ENCODE measurements around the gene COG5.
"Not testable (repeated sequence)": the region's sequence is repeated elsewhere in the genome, so short reads cannot be mapped to it uniquely, and the experiment has no call there.

COG5 gene

DNA sequence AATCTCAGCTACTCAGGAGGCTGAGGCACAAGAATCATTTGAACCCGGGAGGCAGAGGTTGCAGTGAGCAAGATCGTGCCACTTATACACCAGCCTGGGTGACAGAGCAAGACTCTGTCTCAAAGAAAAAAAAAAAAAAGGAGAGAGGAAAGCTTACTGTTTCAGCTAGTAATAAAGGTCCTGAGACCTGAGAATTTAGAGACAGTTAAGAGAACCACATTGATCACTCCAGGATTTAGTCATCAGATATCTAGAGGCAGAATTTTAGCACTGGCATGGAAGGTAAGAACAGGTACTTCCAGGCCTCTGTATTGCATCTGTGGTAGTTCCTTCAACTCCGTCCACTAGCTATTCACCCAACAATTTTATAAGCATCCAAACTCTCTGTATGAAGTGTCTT, 7.8 kb downstream of the COG5 start:
- Histone ChIP-seq H3K4me1 (ENCODE audit: control insufficient read depth in 2 of 2, insufficient read depth in 2 of 2, low read length in 2 of 2) (peaks cover 1 to 3% of the 10 kb centered on the region in 2 donors), H3K4me3 (ENCODE audit: low read length in 2 of 2) (no peak overlapping the region), H3K9ac (ENCODE audit: low read depth in 1 of 2, low read length in 2 of 2) (no peak overlapping the region), H3K27ac (ENCODE audit: low read depth in 2 of 2, low read length in 2 of 2) (no peak overlapping the region), H3K27me3 (ENCODE audit: control insufficient read depth in 2 of 2, insufficient read depth in 2 of 2, low read length in 2 of 2) (no peaks in the 10 kb centered on the region), H3K9me3 (ENCODE audit: control insufficient read depth in 2 of 2, low read length in 2 of 2) (no peaks in the 10 kb centered on the region), H3K36me3 (ENCODE audit: control insufficient read depth in 2 of 2, insufficient read depth in 2 of 2, low read length in 2 of 2) (peaks cover 26 to 28% of the 10 kb centered on the region in 2 donors)

DNA sequence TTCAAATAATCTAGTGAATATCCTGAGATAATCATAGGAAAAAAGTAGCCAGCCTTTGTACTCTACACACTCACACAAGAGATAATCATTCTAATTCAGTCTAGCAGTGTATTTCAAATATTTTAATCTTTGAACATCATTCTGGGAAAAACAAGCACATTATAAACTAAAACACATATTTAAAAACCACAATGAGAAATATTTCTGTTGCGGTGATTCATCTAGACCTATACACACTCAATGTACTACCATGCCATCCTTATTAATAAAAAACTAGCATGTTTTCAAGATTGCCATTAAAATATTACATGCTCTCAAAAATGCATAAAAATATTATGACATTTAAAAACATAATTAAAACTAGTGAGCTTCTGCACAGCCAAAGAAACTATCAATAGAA, 11.8 kb downstream of the COG5 start:
- Histone ChIP-seq H3K9me3 (ENCODE audit: control insufficient read depth in 2 of 2, low read length in 2 of 2) (no peaks in the 10 kb centered on the region), H3K27me3 (ENCODE audit: control insufficient read depth in 2 of 2, insufficient read depth in 2 of 2, low read length in 2 of 2) (no peaks in the 10 kb centered on the region), H3K36me3 (ENCODE audit: control insufficient read depth in 2 of 2, insufficient read depth in 2 of 2, low read length in 2 of 2) (peaks cover 19 to 28% of the 10 kb centered on the region in 2 donors), H3K9ac (ENCODE audit: low read depth in 1 of 2, low read length in 2 of 2) (no peak overlapping the region), H3K4me1 (ENCODE audit: control insufficient read depth in 2 of 2, insufficient read depth in 2 of 2, low read length in 2 of 2) (no peaks in the 10 kb centered on the region), H3K27ac (ENCODE audit: low read depth in 2 of 2, low read length in 2 of 2) (no peak overlapping the region), H3K4me3 (ENCODE audit: low read length in 2 of 2) (no peak overlapping the region)

DNA sequence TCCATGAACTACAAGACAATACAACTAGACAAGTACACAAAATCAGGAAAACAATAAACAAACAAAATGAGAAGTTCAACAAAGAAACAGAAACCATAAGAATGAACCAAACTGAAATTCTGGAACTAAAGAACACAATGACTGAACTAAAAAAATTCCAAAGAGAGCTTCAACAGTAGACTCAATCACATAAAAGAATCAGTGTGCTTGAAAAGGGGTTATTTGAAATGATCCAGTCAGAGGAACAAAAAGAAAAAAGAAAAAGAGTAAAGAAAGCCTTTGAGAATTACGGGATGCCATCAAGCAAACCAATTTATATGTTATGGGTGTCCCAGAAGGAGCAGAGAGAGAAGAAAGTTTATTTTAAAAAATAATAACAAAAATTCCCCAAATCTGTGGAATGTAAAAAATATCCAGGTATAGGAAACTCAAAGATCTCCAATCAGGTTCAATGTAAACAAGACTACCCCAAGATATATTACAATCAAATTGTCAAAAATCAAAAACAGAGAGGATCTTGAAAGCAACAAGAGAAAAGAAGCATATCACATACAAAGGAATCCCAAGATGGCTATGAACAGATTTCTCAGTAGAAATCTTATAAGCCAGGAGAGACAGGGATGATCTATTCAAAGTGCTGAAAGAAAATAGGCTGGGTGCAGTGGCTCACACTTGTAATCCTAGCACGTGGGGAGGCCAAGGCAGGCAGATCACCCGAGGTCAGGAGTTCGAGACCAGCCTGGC, 18.7 kb downstream of the COG5 start:
- Histone ChIP-seq H3K36me3 (ENCODE audit: control insufficient read depth in 2 of 2, insufficient read depth in 2 of 2, low read length in 2 of 2) (peaks cover 16 to 27% of the 10 kb centered on the region in 2 donors), H3K9ac (ENCODE audit: low read depth in 1 of 2, low read length in 2 of 2) (no peak overlapping the region)

DNA sequence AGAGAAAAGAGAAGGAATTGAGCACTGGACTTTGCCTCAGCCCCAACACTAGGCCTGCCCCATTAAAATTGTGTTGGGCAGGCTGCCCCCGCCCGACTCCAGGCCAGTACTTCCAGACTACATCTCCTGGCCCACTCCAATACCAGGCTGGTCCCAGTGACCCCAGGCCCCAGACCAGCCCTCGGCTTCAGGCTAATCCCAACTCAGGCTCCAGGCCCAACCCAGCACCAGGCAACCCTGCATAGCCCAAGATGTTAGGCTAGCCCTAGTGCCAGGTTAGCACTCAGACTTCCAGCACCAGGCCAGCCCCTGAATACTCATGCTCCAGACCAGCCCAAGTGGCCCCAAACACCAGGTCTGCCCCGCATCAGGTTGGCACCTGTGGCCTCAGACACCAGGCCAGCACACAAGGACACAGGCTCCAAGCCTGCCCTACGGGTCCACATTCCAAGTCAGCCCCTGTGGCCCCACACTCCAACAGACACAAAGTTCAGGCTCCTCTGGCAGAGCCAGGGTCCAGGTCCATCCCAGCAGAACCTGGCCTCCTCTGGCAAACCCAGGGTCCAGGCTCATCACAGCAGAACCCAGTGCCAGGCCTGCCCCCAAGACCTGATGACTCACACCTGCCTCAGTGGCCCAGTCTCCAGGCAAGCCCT, 20.3 kb downstream of the COG5 start:
- no peak overlapping the region for H3K27ac ChIP-seq (ENCODE audit: low read depth in 2 of 2, low read length in 2 of 2)
- H3K4me1 ChIP-seq (ENCODE audit: control insufficient read depth in 2 of 2, insufficient read depth in 2 of 2, low read length in 2 of 2): no peaks in the 10 kb centered on the region
- H3K9ac ChIP-seq (ENCODE audit: low read depth in 1 of 2, low read length in 2 of 2): no peak overlapping the region

More for the DNA sequence above, 18.7 kb downstream of the COG5 start:
- peaks cover 0 to 3% of the 10 kb centered on the region in 2 donors for H3K9me3 ChIP-seq (ENCODE audit: control insufficient read depth in 2 of 2, low read length in 2 of 2)
- no peaks in the 10 kb centered on the region for H3K4me1 ChIP-seq (ENCODE audit: control insufficient read depth in 2 of 2, insufficient read depth in 2 of 2, low read length in 2 of 2)
- H3K4me3 ChIP-seq (ENCODE audit: low read length in 2 of 2): no peak overlapping the region
- no peak overlapping the region for H3K27ac ChIP-seq (ENCODE audit: low read depth in 2 of 2, low read length in 2 of 2)
- no peaks in the 10 kb centered on the region for H3K27me3 ChIP-seq (ENCODE audit: control insufficient read depth in 2 of 2, insufficient read depth in 2 of 2, low read length in 2 of 2)

DNA sequence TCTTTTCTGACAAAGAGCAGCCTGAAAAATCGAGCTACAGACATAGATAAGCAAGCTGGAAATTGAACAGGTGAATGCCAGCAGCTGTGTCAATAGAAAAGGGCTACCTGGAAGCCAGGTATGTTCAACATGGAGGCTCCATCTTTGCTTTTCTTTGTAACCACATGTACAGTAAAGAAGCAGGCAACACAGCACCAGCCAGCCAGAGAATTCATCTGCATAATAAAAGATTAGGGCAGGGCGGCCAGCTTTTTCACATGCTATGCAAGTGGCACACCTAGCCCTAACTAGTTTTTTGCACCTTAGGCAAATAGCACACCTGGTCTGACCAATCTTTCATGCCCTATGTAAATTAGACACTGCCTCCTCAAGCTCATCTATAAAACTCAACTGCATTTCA, 25.7 kb downstream of the COG5 start:
- no peak overlapping the region for H3K4me3 ChIP-seq (ENCODE audit: low read length in 2 of 2)
- H3K27me3 ChIP-seq (ENCODE audit: control insufficient read depth in 2 of 2, insufficient read depth in 2 of 2, low read length in 2 of 2): no peaks in the 10 kb centered on the region
- H3K27ac ChIP-seq (ENCODE audit: low read depth in 2 of 2, low read length in 2 of 2): no peak overlapping the region
- no peaks in the 10 kb centered on the region for H3K9me3 ChIP-seq (ENCODE audit: control insufficient read depth in 2 of 2, low read length in 2 of 2)
- H3K36me3 ChIP-seq (ENCODE audit: control insufficient read depth in 2 of 2, insufficient read depth in 2 of 2, low read length in 2 of 2): peaks cover 0 to 4% of the 10 kb centered on the region in 2 donors
- peaks cover 0 to 2% of the 10 kb centered on the region in 2 donors for H3K4me1 ChIP-seq (ENCODE audit: control insufficient read depth in 2 of 2, insufficient read depth in 2 of 2, low read length in 2 of 2)
- no peak overlapping the region for H3K9ac ChIP-seq (ENCODE audit: low read depth in 1 of 2, low read length in 2 of 2)

More for the DNA sequence above, 20.3 kb downstream of the COG5 start:
- Histone ChIP-seq H3K4me3 (ENCODE audit: low read length in 2 of 2) (no peak overlapping the region), H3K27me3 (ENCODE audit: control insufficient read depth in 2 of 2, insufficient read depth in 2 of 2, low read length in 2 of 2) (no peaks in the 10 kb centered on the region), H3K36me3 (ENCODE audit: control insufficient read depth in 2 of 2, insufficient read depth in 2 of 2, low read length in 2 of 2) (peaks cover 16 to 27% of the 10 kb centered on the region in 2 donors), H3K9me3 (ENCODE audit: control insufficient read depth in 2 of 2, low read length in 2 of 2) (peaks cover 0 to 3% of the 10 kb centered on the region in 2 donors)

DNA sequence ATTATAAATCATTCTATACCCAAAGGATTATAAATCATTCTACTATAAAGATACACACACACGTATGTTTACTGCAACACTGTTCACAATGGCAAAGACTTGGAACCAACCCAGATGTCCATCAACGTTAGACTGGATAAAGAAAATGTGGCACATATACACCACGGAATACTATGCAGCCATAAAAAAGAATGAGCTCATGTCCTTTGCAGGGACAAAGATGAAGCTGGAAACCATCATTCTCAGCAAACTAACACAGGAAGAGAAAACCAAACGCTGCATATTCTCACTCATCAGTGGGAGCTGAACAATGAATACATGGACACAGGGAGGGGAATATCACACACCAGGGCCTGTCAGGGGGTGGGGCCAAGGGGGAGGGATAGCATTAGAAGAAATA, 26.5 kb downstream of the COG5 start:
- H3K27me3 ChIP-seq (ENCODE audit: control insufficient read depth in 2 of 2, insufficient read depth in 2 of 2, low read length in 2 of 2); H3K9me3 ChIP-seq (ENCODE audit: control insufficient read depth in 2 of 2, low read length in 2 of 2); H3K9ac ChIP-seq (ENCODE audit: low read depth in 1 of 2, low read length in 2 of 2); H3K4me3 ChIP-seq (ENCODE audit: low read length in 2 of 2); H3K4me1 ChIP-seq (ENCODE audit: control insufficient read depth in 2 of 2, insufficient read depth in 2 of 2, low read length in 2 of 2); H3K36me3 ChIP-seq (ENCODE audit: control insufficient read depth in 2 of 2, insufficient read depth in 2 of 2, low read length in 2 of 2); H3K27ac ChIP-seq (ENCODE audit: low read depth in 2 of 2, low read length in 2 of 2): not testable (repeated sequence)

DNA sequence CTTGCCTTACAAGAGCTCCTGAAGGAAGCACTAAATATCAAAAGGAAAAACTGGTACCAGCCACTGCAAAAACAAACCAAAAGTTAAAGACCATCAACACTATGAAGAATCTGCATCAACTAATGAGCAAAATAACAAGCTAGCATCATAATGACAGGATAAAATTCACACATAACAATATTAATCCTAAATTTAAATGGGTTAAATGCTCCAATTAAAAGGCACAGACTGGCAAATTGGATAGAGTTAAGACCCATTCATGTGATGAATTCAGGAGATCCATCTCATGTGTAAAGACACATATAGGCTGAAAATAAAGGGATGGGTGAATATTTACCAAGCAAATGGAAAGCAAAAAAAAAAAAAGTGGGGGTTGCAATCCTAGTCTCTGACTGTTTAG, 29.6 kb downstream of the COG5 start:
- Histone ChIP-seq H3K9me3 (ENCODE audit: control insufficient read depth in 2 of 2, low read length in 2 of 2) (no peaks in the 10 kb centered on the region), H3K4me1 (ENCODE audit: control insufficient read depth in 2 of 2, insufficient read depth in 2 of 2, low read length in 2 of 2) (peaks cover 0 to 2% of the 10 kb centered on the region in 2 donors), H3K4me3 (ENCODE audit: low read length in 2 of 2) (no peak overlapping the region)

DNA sequence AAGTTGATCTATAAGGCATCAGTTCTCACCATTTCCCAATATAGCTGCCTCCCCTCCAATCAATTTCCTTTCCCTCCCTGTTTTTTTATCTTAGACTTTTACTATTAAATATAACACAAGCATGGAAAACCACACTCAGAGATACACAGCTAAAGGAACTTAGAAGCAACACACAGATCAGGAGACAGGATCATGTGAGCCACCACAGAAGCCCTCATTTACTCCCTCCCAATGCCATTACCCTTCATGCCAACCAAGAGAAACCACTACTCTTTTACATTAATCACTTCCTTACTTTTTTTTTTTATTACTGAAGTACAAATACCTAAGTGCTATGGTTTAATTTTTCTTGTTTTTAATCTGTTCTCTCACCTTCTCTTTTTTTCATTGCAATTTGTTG, 33.0 kb downstream of the COG5 start:
- H3K4me1 ChIP-seq (ENCODE audit: control insufficient read depth in 2 of 2, insufficient read depth in 2 of 2, low read length in 2 of 2): no peaks in the 10 kb centered on the region
- no peak overlapping the region for H3K9ac ChIP-seq (ENCODE audit: low read depth in 1 of 2, low read length in 2 of 2)
- no peak overlapping the region for H3K4me3 ChIP-seq (ENCODE audit: low read length in 2 of 2)
- no peaks in the 10 kb centered on the region for H3K9me3 ChIP-seq (ENCODE audit: control insufficient read depth in 2 of 2, low read length in 2 of 2)
- peaks cover 0 to 9% of the 10 kb centered on the region in 2 donors for H3K36me3 ChIP-seq (ENCODE audit: control insufficient read depth in 2 of 2, insufficient read depth in 2 of 2, low read length in 2 of 2)
- H3K27me3 ChIP-seq (ENCODE audit: control insufficient read depth in 2 of 2, insufficient read depth in 2 of 2, low read length in 2 of 2): no peaks in the 10 kb centered on the region
- no peak overlapping the region for H3K27ac ChIP-seq (ENCODE audit: low read depth in 2 of 2, low read length in 2 of 2)

More for the DNA sequence above, 29.6 kb downstream of the COG5 start:
- Histone ChIP-seq H3K27me3 (ENCODE audit: control insufficient read depth in 2 of 2, insufficient read depth in 2 of 2, low read length in 2 of 2) (no peaks in the 10 kb centered on the region), H3K36me3 (ENCODE audit: control insufficient read depth in 2 of 2, insufficient read depth in 2 of 2, low read length in 2 of 2) (peaks cover 0 to 4% of the 10 kb centered on the region in 2 donors), H3K27ac (ENCODE audit: low read depth in 2 of 2, low read length in 2 of 2) (no peak overlapping the region), H3K9ac (ENCODE audit: low read depth in 1 of 2, low read length in 2 of 2) (no peak overlapping the region)

DNA sequence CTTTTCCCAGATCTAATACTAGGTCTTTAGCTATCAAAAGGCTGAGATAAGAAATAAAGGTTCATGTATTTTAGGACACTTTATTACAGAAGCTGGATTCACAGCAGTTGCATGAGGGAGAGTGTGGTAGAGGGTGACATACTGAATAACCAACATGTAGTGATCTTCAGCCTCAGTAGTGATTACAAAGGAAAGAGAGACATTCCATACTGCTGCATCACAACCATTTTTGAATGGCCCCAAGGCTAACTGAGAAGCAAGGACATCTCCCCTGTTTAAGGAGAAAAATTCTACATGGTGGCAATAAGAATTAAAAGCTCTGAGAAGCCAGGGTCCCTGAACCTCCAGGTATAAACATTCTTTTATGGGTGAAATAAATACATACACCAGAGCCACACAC, 35.3 kb downstream of the COG5 start:
- Histone ChIP-seq H3K36me3 (ENCODE audit: control insufficient read depth in 2 of 2, insufficient read depth in 2 of 2, low read length in 2 of 2) (peaks cover 0 to 12% of the 10 kb centered on the region in 2 donors), H3K27me3 (ENCODE audit: control insufficient read depth in 2 of 2, insufficient read depth in 2 of 2, low read length in 2 of 2) (no peaks in the 10 kb centered on the region), H3K9me3 (ENCODE audit: control insufficient read depth in 2 of 2, low read length in 2 of 2) (no peaks in the 10 kb centered on the region), H3K4me3 (ENCODE audit: low read length in 2 of 2) (no peak overlapping the region), H3K27ac (ENCODE audit: low read depth in 2 of 2, low read length in 2 of 2) (no peak overlapping the region), H3K9ac (ENCODE audit: low read depth in 1 of 2, low read length in 2 of 2) (no peak overlapping the region), H3K4me1 (ENCODE audit: control insufficient read depth in 2 of 2, insufficient read depth in 2 of 2, low read length in 2 of 2) (no peaks in the 10 kb centered on the region)

DNA sequence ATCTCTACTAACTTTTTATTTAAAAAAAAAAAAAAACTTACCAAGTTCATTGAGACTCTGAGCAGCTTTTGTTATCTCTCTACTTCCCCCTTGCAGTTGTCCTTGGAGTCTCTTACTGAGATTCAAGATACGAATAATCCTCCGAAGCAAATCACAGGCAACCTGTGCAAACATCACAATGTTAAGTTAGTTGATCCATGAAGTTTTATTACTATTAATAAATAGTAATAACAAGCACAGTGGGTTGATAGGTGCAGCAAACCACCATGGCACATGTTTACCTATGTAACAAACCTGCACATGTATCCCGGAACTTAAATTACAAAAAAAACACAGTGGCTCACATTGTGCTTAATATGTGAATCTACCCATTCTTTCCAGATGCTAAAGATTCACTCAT, 36.5 kb downstream of the COG5 start:
- no peak overlapping the region for H3K9ac ChIP-seq (ENCODE audit: low read depth in 1 of 2, low read length in 2 of 2)
- H3K4me3 ChIP-seq (ENCODE audit: low read length in 2 of 2): no peak overlapping the region
- no peaks in the 10 kb centered on the region for H3K27me3 ChIP-seq (ENCODE audit: control insufficient read depth in 2 of 2, insufficient read depth in 2 of 2, low read length in 2 of 2)
- no peaks in the 10 kb centered on the region for H3K9me3 ChIP-seq (ENCODE audit: control insufficient read depth in 2 of 2, low read length in 2 of 2)
- H3K27ac ChIP-seq (ENCODE audit: low read depth in 2 of 2, low read length in 2 of 2): no peak overlapping the region
- H3K4me1 ChIP-seq (ENCODE audit: control insufficient read depth in 2 of 2, insufficient read depth in 2 of 2, low read length in 2 of 2): no peaks in the 10 kb centered on the region
- H3K36me3 ChIP-seq (ENCODE audit: control insufficient read depth in 2 of 2, insufficient read depth in 2 of 2, low read length in 2 of 2): peaks cover 0 to 10% of the 10 kb centered on the region in 2 donors

All from mucosa of rectum (tissue), 2 donors.